Activated T-cell treated with anti-CD3 and anti-CD28 coated beads, Interleukin-2, amount 50 U/mL, for 72 hours (primary cell): ENCODE results near the gene HMCN1. TPM values are rescaled to one million over a fixed set of nuclear protein-coding genes. Genes with fewer than 3 reads are reported as not detected.

Source experiments
- ATAC-seq, 2 donors: fragments of 150-1000 bp; cut with Tn5 transposase; replicated peaks in 1 of 2; 2 replicates each; pipeline ENCODE4 v1.10.0; 2021; ENCODE audit warnings: moderate library complexity in 2 of 2, mild to moderate bottlenecking in 1 of 2
- DNase-seq, 2 donors: peaks; one replicate each; pipeline ENCODE4 v3.0.0; 2021 to 2022; ENCODE audit warnings: mixed read lengths in 1 of 2
- H3K27ac Mint-ChIP-seq: one replicate; pipeline ENCODE4 v1.8.0; 2022; ENCODE audit warnings: mild to moderate bottlenecking, moderate library complexity, mixed read lengths
- H3K27me3 Mint-ChIP-seq: one replicate; pipeline ENCODE4 v1.8.0; 2022; ENCODE audit warnings: low read depth, mixed read lengths
- H3K36me3 Mint-ChIP-seq, 2 donors: one replicate each; pipeline ENCODE4 v1.8.0; 2022; ENCODE audit warnings: mixed read lengths in 2 of 2, mild to moderate bottlenecking in 1 of 2; ENCODE audit not compliant: insufficient read depth in 2 of 2
- H3K4me1 Mint-ChIP-seq: one replicate; pipeline ENCODE4 v1.8.0; 2022; ENCODE audit warnings: low read depth, mixed read lengths
- H3K4me3 Mint-ChIP-seq, 2 donors: one replicate each; pipeline ENCODE4 v1.8.0; 2022; ENCODE audit warnings: mild to moderate bottlenecking in 2 of 2, mixed read lengths in 2 of 2, moderate library complexity in 2 of 2
- H3K9me3 Mint-ChIP-seq, 2 donors: one replicate each; pipeline ENCODE4 v1.8.0; 2022; ENCODE audit warnings: mixed read lengths in 2 of 2
- total RNA-seq, 2 donors: library from RNA; stranded (reverse); gene quantifications; one replicate each; pipeline ENCODE4 v1.2.3, GENCODE V29; 2022

HMCN1 gene
- total RNA-seq, 2 donors from 2014 or later: 0.05 to 0.12 TPM

- Mint-ChIP-seq H3K4me3 (no peak overlapping the region), H3K27ac (no peak overlapping the region), H3K4me1 (no peaks in the 10 kb centered on the region), H3K9me3 (no peaks in the 10 kb centered on the region), H3K27me3 (peaks cover 14% of the 10 kb centered on the region), H3K36me3 (no peaks in the 10 kb centered on the region)
- ATAC-seq (no peak), DNase-seq (no peak)
These were observed 486.7 kb downstream of the HMCN1 start for GRCh38 chr1:186220911-186221310.

GRCh38 chr1:186225096-186225495, 490.9 kb downstream of the HMCN1 start:
- ATAC-seq (no peak), DNase-seq (no peak)
- Mint-ChIP-seq H3K4me3 (no peak overlapping the region), H3K9me3 (peaks cover 0 to 2% of the 10 kb centered on the region in 2 donors), H3K27me3 (peaks cover 1% of the 10 kb centered on the region), H3K36me3 (no peaks in the 10 kb centered on the region), H3K4me1 (no peaks in the 10 kb centered on the region), H3K27ac (peak overlapping the region; percentile 18)

- H3K9me3 Mint-ChIP-seq: peaks cover 0 to 2% of the 10 kb centered on the region in 2 donors
- no peak for ATAC-seq
- no peaks in the 10 kb centered on the region for H3K4me1 Mint-ChIP-seq
- no peaks in the 10 kb centered on the region for H3K36me3 Mint-ChIP-seq
- no peak overlapping the region for H3K4me3 Mint-ChIP-seq
- no peak for DNase-seq
- H3K27ac Mint-ChIP-seq: no peak overlapping the region
- H3K27me3 Mint-ChIP-seq: peaks cover 5% of the 10 kb centered on the region
These were observed 494.6 kb downstream of the HMCN1 start for GRCh38 chr1:186228749-186229148.

GRCh38 chr1:186231861-186232436, 497.8 kb downstream of the HMCN1 start:
- DNase-seq (no peak), ATAC-seq (peak in 1 of 2 donors; percentile 41)
- Mint-ChIP-seq H3K4me3 (no peak overlapping the region), H3K27ac (no peak overlapping the region), H3K9me3 (peaks cover 2% of the 10 kb centered on the region in 2 donors), H3K36me3 (no peaks in the 10 kb centered on the region), H3K27me3 (peaks cover 18% of the 10 kb centered on the region), H3K4me1 (no peaks in the 10 kb centered on the region)

- H3K27me3 Mint-ChIP-seq: peaks cover 20% of the 10 kb centered on the region
- DNase-seq (no peak), ATAC-seq (no peak)
- H3K4me1 Mint-ChIP-seq: no peaks in the 10 kb centered on the region
- H3K9me3 Mint-ChIP-seq: peaks cover 0 to 2% of the 10 kb centered on the region in 2 donors
- H3K4me3 Mint-ChIP-seq: no peak overlapping the region
- no peak overlapping the region for H3K27ac Mint-ChIP-seq
- H3K36me3 Mint-ChIP-seq: no peaks in the 10 kb centered on the region
These were observed 500.9 kb downstream of the HMCN1 start for GRCh38 chr1:186234976-186235686.

- Mint-ChIP-seq H3K4me3 (no peak overlapping the region), H3K4me1 (no peaks in the 10 kb centered on the region), H3K27ac (no peak overlapping the region), H3K27me3 (peaks cover 20% of the 10 kb centered on the region), H3K9me3 (peaks cover 0 to 2% of the 10 kb centered on the region in 2 donors), H3K36me3 (no peaks in the 10 kb centered on the region)
- no peak for DNase-seq
- ATAC-seq: no peak
These were observed 501.5 kb downstream of the HMCN1 start for GRCh38 chr1:186235696-186236095.

GRCh38 chr1:186236921-186237320, 502.7 kb downstream of the HMCN1 start:
- no peaks in the 10 kb centered on the region for H3K4me1 Mint-ChIP-seq
- no peaks in the 10 kb centered on the region for H3K36me3 Mint-ChIP-seq
- H3K9me3 Mint-ChIP-seq: peaks cover 0 to 2% of the 10 kb centered on the region in 2 donors
- DNase-seq (no peak), ATAC-seq (no peak)
- H3K27ac Mint-ChIP-seq: no peak overlapping the region
- H3K27me3 Mint-ChIP-seq: peaks cover 17% of the 10 kb centered on the region
- H3K4me3 Mint-ChIP-seq: no peak overlapping the region

GRCh38 chr1:186239171-186239570, 505.0 kb downstream of the HMCN1 start:
- DNase-seq (no peak), ATAC-seq (no peak)
- Mint-ChIP-seq H3K4me3 (no peak overlapping the region), H3K4me1 (no peaks in the 10 kb centered on the region), H3K36me3 (no peaks in the 10 kb centered on the region), H3K9me3 (peaks cover 0 to 2% of the 10 kb centered on the region in 2 donors), H3K27ac (no peak overlapping the region), H3K27me3 (peaks cover 15% of the 10 kb centered on the region)

- Mint-ChIP-seq H3K27ac (no peak overlapping the region), H3K27me3 (peaks cover 15% of the 10 kb centered on the region), H3K9me3 (peaks cover 0 to 2% of the 10 kb centered on the region in 2 donors), H3K4me1 (no peaks in the 10 kb centered on the region), H3K36me3 (no peaks in the 10 kb centered on the region), H3K4me3 (no peak overlapping the region)
- DNase-seq: no peak
- no peak for ATAC-seq
These were observed 506.2 kb downstream of the HMCN1 start for GRCh38 chr1:186240436-186240835.
